GM19238 (cell line): ENCODE data around the gene CERS3.

ENCODE experiments used
- DNase-seq: peaks from one replicate; pipeline ENCODE4 v3.0.0; 2011; ENCODE audit warnings: low spot score; ENCODE audit not compliant: insufficient read length

Gene CERS3

GRCh38 chr15:100531204-100531603, 2.5 kb upstream of the CERS3 start:
- no peak for DNase-seq

GRCh38 chr15:100529556-100529955, 806 bp upstream of the CERS3 start:
- DNase-seq = no peak

GRCh38 chr15:100526027-100526481, 2.7 kb downstream of the CERS3 start:
- DNase-seq = no peak

GRCh38 chr15:100525436-100525835, 3.3 kb downstream of the CERS3 start:
- no peak for DNase-seq

GRCh38 chr15:100524326-100524725, 4.4 kb downstream of the CERS3 start:
- DNase-seq = no peak

GRCh38 chr15:100521907-100522306, 6.8 kb downstream of the CERS3 start:
- DNase-seq = no peak

- DNase-seq = no peak
These were observed 8.4 kb downstream of the CERS3 start for GRCh38 chr15:100520132-100520921.

GRCh38 chr15:100517846-100518245, 10.9 kb downstream of the CERS3 start:
- DNase-seq = no peak

- no peak for DNase-seq
These were observed 11.9 kb downstream of the CERS3 start for GRCh38 chr15:100516643-100517512.

- no peak for DNase-seq
These were observed 13.0 kb downstream of the CERS3 start for GRCh38 chr15:100515758-100516157.

- DNase-seq = no peak
These were observed 20.0 kb downstream of the CERS3 start for GRCh38 chr15:100508641-100509300.

- no peak for DNase-seq
These were observed 26.1 kb downstream of the CERS3 start for GRCh38 chr15:100502651-100503050.

GRCh38 chr15:100501117-100501516, 27.6 kb downstream of the CERS3 start:
- no peak for DNase-seq

- DNase-seq = no peak
These were observed 28.3 kb downstream of the CERS3 start for GRCh38 chr15:100500226-100500990.

GRCh38 chr15:100495861-100496260, 32.9 kb downstream of the CERS3 start:
- no peak for DNase-seq

- no peak for DNase-seq
These were observed 35.5 kb downstream of the CERS3 start for GRCh38 chr15:100493213-100493612.

GRCh38 chr15:100484443-100484842, 44.3 kb downstream of the CERS3 start:
- no peak for DNase-seq

- DNase-seq = no peak
These were observed 45.4 kb downstream of the CERS3 start for GRCh38 chr15:100483370-100483769.

GRCh38 chr15:100476805-100477204, 51.9 kb downstream of the CERS3 start:
- no peak for DNase-seq

- DNase-seq = no peak
These were observed 56.0 kb downstream of the CERS3 start for GRCh38 chr15:100472736-100473135.

- DNase-seq = no peak
These were observed 56.8 kb downstream of the CERS3 start for GRCh38 chr15:100471933-100472332.
